GM19468 (cell line): ENCODE data around the gene ADCY7.

Source experiments
- ATAC-seq: cut with Tn5 transposase; IDR thresholded peaks from one replicate; pipeline ENCODE4 v1.9.1; 2021; ENCODE audit warnings: mild to moderate bottlenecking, moderate library complexity, moderate number of reproducible peaks; ENCODE audit not compliant: unreplicated experiment; ENCODE audit errors: extremely low read depth

Gene ADCY7

DNA sequence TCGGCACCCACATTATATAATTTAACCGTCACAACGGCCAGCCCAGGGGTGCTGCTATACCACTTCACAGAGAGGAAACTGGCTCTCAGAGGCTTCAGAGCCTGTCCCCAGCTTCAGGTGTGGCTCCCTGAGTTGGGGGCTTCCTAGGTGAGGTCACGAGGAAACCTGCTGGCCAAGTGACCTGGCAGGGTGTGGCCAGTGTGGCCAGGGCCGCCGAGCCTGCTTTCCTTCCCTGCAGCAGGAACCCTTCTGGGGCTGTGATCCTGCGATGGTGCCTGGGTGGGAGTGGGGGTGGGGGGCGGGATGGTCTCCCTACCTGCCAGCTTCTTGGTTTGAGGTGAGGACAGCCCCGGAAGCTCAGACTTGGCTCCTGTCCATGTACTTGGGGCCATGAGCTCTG lies 39.9 kb downstream of the ADCY7 start:
- ATAC-seq: no peak

DNA sequence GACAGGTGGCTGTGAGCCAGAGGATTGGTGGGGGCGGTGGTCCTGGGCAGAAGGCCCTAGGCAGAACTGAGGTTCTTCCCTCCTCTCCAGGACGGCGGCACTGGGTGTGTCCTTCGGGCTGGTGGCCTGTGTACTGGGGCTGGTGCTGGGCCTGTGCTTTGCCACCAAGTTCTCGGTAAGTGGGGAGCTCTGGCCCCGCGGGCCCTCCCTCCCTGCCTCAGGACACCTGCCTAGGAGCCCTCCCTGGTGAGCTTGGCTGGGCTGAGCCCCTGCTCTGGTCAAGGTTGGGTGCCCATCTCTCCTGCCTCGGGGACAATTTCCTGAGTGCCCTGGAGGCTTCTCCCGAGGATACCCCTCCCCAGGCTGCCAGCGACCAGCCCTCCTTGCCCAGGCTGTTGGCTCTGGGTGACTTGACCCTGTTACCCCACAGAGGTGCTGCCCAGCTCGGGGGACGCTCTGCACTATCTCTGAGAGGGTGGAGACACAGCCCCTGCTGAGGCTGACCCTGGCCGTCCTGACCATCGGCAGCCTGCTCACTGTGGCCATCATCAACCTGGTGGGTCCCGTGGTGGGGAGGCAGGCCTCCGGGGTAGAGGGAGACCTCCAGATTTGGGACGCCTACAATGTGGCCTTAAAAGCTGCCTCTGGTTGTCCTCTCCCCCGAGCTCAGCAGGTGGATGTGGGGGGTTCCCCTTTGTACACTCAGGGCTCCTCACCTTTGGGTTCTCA lies 42.0 kb downstream of the ADCY7 start:
- no peak for ATAC-seq

DNA sequence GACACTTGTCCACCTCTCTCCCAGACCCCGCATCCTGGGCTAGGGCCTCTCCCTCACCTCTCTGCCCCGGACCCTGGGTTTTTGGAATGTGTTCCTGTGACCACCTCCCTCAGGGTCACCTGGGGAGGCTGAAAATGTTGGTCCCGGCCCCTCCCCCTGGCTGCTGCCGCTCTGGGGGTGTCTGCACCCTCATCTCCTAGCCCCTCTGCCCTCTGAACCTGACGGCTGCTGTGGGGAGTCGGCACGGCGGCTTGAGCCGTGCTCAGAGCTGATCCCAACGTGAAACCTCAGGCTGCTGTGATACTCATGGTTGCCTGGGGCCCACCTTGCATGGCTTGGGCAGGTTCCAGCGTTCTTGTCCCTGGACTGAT lies 42.8 kb downstream of the ADCY7 start:
- no peak for ATAC-seq

- ATAC-seq: no peak
These were observed 43.4 kb downstream of the ADCY7 start for GRCh38 chr16:50309527-50310307.

DNA sequence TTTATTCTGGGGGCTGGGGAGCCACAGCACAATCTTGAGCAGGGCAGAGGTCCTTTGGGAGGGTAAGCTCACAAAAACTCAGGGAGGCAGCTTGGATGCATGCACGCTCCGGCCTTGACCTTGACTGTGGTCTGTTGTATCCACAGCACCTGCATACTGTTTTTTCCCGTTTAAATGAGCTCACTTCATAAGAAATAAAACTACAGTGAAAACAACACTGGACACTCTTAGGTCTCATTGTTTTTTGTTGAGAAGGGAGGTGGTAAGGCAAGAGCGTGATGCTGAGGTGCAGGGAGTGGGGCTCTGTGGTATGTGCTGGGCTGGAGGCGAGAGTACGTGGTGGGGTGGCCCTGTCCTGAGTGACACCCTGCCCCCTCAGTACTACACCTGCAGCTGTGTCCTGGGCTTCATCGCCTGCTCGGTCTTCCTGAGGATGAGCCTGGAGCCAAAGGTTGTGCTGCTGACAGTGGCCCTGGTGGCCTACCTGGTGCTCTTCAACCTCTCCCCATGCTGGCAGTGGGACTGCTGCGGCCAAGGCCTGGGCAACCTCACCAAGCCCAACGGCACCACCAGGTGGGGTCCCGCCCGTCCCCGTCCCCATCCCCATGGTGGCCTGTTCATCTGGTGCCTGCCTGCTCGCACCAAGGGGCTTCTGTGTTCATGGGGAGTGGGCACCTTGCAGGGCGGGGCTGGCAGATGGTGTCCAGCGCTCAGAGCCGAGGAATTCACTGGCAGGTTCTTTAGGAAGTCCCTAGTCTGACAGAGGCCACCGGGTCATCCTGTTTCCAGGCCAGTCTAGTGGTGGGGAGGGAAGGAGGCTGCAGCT lies 44.2 kb downstream of the ADCY7 start:
- no peak for ATAC-seq

DNA sequence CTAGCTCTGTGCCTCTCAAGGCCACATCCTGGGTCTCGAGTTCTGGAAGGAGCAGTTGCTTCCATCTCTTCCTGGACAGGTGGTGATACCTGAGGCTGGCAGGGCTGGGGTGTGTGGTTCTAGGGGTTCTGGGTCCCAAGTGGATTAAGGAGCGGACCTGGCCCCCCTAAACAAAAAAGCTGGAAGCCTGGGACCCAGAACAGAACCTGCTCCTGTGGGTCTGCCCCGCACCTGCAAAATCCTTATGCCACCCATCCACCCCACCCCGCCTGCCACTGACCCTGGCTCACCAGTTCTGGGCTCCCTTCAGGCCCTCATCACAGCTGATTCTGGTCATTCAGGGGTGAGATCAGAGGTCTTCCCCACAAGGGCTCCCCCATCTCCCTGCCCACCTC lies 44.8 kb downstream of the ADCY7 start:
- no peak for ATAC-seq

- ATAC-seq: no peak
These were observed 45.6 kb downstream of the ADCY7 start for GRCh38 chr16:50311891-50312501.

GRCh38 chr16:50313596-50314478 lies 47.5 kb downstream of the ADCY7 start:
- ATAC-seq: no peak

DNA sequence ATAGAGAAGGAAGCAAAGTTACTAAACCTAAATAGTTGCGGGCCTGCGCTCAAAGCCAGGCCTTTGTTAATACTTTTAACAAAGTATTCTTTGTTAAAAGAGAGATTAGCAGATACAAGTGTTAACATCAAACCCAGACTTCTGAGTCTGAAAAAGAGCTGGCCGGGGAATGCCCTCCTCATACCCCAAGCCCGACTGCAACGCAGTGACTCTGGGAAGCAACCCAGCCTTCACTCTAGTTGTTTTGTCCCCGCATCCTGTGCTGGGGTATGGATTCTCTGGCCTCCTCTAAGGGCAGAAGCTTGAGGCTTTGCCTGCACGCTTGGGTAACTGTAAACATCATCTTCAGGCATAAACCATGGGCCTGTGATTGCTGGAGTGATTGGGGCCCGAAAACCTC lies 48.3 kb downstream of the ADCY7 start:
- no peak for ATAC-seq

DNA sequence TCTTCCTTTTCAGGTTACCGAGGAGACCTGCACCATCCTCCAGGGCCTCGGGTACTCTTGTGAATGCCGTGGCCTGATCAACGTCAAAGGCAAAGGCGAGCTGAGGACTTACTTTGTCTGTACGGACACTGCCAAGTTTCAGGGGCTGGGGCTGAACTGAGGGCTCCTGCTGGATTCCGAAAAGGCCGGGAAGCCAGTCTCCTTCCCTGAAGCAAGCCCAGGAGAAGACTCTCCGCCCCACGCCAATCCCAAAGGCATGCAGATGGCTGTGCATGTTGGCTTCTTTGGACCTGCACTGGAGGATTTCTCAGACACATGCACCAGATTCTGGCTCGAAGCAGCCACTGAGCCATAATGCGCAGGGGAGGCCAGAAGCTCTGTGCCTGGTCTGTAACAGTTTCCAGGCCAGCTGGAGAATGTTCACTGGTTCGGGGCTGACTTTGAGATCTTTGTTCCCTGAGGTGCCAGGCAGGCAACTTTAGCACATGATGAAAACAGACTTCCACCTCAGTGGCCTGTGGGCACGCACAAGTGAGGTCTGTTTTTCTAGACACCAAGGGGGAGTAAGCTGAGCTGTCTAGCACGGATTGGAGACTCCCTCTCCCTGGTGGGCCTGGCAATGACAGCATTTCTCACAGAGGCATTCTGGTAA lies 49.1 kb downstream of the ADCY7 start:
- ATAC-seq: no peak

GRCh38 chr16:50316102-50316847 lies 49.9 kb downstream of the ADCY7 start:
- no peak for ATAC-seq

DNA sequence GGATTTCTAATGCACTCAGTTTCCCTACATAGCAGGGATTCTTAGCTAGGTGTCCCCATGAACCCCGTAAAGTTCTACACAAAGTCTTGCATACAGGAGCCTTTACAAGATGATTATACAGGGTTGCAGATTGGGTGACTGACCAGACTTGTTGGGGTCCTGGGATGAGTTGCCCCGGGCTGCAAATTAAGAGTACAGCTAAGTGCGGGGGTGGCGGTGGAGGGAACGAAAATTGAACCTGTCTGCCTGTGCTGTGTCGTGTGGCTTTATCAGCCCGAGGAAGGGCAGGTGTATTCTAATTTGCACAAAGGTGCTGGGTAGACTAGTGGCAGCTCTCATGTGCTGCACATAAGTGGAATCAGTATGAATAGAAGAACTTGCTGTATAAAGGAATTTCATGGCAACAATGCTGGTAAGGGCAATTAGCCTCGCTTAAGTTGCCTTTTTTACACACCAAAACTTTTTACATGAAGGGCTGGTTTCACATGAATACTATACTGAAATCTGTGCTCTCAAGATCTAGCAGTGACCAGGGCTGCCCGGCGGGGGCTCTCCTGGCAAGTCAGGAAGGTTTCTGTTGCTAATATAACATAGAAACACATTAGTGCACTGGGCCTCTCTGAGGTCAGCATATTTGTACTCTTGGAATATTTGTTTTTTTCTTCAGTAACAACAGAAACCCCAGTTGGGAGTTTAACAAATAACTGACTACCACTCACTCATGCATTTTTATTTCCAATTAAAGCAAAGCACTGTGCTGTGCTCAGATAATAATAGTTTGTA lies 50.7 kb downstream of the ADCY7 start:
- no peak for ATAC-seq

- no peak for ATAC-seq
These were observed 52.6 kb downstream of the ADCY7 start for GRCh38 chr16:50318796-50319578.

DNA sequence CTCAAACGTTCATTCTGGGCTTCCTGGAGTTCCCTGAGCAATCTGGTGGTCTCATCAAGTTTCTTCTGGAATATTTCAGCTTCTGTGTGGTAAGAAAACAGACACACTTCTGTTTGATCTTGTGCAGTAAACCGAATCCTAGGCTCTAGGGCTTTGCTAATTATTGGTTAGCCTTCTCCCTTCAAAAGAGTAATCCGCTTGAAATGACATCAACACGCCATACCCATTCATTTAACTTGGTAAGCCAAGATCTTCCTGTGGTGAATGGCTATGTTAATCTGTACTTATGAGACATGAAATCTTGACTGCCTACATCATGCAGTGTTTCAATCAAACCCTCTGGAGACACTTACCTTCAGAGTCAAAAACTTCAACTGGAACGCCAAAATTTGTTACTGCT lies 54.0 kb downstream of the ADCY7 start:
- ATAC-seq: no peak

DNA sequence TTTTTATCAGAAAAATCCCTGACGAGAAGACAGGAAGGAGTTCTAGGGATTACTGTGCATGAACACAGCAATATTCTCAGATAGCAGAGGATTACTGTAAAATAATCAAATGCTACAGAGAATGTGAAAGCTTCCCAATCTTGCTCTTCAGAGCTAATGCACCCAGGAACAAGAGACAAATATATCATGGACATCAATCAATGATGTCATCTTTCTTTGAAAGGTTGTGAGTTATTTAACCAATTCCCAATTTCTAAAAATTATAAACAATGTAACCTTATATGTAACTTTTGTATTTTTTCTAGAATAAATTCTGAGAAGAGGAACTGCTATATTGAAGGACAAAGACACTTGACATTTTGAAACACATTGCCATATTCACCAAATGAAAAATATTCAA lies 56.0 kb downstream of the ADCY7 start:
- no peak for ATAC-seq

DNA sequence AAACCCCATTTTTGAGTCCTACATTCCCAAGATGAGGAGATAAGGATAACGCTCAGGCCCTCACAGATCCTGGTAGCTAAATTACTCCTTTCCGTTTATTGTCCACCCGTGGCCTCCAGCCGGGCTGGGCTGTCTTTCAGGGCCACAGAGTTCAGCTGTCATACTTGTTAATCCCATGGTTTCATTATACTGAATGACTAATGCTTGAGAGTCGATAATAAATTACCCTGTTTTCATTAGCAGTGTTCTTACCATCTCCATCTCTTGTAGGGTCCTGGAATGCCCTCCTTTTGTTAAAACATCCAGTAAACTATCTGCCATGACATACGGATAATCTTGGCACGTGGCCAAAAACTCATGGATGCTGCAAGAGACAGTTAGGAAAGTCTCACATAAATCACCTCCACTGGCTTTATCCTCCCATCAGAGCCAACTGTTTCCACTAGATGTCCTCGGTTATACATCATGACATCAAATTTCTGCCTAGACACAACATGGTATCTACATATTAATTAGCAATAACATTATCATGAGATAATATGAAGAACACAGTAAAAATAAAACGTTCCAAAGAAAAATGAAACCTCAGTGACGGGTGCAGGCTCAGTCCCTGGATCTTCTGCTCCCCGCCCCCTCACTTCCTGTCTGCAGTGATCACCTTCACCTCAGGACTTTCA lies 57.1 kb downstream of the ADCY7 start:
- no peak for ATAC-seq
